ENCODE results near the gene NOTCH1.
"Not testable (repeated sequence)": the region's sequence is repeated elsewhere in the genome, so short reads cannot be mapped to it uniquely, and the experiment has no call there.

NOTCH1 gene

DNA sequence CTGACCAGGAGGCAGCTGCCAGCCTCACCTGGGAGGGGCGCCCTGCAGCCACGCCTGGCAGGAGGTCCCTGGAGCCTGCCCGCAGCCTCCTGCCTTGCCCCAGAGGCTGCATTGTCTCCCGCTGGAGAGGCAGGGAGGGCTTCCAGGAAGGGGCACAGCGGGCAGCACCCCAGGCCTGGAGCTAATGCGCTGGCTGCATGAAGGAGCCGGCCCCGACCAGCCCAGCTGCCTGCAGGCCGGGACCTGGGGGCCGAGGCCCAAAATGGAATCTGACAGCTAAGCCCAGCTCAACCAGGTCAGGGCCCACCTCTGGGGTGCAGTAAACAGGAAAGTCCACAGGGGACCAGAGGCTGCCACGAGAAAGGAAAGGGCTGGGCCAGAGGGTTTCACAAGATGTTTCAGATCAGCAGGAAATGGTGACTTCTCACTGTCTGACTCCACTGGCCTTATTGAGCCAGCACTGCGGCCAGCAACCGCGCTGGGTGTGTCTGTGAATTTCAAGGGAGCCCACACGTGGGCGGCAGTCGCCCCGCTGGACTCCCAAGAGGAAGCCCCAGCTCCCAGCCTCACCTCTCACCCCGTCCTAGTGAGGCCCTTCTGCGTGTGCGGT is 18.6 kb upstream of the NOTCH1 start:
- no peak for DNase-seq (ENCODE audit: low read depth)

DNA sequence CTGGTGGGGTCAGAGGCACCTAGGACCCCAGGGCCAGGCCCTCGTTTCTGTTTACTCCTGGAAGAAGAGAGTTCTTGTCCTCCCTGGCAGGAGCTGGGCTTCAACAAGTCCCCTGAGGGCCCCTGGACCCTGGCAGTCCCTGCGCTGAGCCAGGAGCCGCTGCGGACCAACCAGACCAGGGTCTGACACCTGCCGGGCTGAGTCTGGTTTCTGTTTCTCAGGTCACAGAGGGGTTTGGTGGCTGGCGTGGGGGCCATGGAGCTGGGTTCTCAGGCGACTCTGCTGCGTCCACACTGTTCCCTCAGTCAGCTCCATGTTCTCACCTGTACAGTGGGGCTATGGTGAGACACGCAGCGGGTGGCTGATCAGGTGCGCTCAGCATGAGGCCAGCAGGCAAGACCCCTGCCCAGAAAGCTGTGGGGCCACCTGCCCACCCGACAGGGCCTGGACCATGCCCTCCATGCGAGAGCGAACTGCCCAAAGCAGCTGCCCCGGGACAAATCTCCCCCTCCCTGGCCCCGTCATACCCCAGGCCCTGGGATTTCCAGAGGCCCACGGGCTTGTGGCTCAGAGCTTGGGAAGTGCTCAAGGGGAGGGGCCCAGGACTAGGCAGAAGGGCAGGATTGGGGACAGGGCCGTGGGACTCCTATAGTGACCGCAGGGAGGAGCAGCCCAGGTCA is 17.9 kb upstream of the NOTCH1 start:
- DNase-seq (ENCODE audit: low read depth), result no peak

DNA sequence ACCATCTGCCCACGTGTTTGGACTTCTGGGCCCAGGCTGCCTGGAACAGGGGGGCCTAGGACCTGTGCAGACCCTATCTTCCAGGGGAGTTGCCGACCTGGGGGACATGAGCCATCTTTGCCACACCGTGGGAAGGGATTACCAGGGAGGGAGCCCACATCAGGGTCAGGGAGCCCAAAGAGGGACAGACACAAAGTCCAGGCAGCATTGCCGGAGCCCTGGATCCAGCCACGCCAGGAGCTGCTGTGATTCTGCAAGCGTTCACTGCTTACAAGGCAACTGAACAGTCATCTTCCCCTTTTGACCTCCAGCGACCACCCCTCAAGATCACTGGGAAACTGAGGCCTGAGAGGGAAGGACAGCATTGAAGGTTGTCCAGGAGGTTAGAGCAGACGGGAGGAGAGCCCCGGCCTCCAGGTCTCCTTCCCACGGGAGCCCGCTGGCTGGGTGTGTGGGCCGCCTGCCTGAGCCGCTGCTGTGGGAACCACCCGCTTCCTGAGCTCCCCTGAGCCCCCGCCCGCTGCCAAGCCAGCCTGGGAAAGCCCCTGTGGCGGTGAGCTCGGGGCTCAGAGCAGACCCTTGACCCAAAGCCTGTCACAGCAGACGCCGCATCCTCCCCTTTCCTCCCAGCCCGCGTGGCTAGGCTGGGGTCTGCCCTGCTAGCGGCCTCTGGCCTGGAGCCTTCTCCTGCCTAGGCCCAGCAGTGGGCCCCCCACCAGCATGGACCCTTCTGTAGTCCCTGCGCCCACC is 17.1 kb upstream of the NOTCH1 start:
- DNase-seq (ENCODE audit: low read depth), result no peak

DNA sequence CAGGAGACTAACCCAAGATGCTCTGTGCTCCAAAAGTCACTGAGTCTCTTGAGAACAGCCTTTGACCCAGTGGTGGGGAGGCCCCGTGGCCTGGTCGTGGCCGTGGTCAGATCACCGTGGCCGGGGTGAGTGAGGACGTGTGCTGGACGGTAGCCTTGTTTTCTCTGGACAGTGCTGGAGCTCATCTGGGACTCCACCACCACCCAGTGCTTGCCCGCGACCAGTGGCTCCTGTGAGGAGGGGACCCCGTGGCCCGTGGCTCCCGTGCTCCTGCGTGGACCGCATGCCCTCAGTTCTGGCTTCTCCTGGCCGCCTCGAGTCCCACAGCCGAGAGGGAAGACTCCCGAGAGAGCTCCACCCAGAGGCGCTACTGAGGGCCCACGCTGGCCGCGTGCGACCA is 15.9 kb upstream of the NOTCH1 start:
- DNase-seq (ENCODE audit: low read depth), result no peak

DNA sequence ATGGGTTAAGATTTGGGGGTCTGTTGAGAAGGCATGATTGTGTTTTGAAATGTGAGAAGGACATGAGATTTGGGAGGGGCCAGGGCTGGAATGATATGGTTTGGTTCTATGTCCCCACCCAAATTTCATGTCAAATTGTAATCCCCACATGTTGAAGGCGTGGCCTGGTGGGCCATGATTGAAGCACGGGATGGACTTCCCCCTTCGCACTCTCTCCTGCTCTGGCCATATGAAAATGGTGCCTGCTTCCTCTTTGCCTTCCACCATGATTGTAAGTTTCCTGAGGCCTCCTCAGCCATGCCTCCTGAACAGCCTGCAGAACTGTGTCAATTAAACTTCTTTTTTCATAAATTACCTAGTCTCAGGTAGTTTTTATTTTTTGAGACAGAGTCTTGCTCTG is 14.7 kb upstream of the NOTCH1 start:
- no peak for DNase-seq (ENCODE audit: low read depth)

DNA sequence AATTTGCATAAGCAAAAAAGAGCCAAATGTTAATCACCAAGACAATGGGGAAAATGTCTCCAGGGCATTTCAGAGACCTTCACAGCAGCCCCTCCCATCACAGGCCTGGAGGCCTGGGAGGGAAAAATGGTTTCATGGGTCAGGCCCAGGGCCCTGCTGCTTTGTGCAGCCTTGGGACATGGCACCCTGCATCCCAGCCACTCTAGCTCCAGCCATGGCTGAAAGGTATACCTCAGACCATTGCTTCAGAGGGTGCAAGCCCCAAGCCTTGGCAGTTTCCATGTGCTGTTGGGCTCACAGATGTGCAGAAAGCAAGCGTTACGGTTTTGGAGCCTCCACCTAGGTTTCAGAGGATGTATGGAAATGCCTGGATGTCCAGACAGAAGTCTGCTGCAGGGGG is 13.5 kb upstream of the NOTCH1 start:
- not testable (repeated sequence) for DNase-seq (ENCODE audit: low read depth)

DNA sequence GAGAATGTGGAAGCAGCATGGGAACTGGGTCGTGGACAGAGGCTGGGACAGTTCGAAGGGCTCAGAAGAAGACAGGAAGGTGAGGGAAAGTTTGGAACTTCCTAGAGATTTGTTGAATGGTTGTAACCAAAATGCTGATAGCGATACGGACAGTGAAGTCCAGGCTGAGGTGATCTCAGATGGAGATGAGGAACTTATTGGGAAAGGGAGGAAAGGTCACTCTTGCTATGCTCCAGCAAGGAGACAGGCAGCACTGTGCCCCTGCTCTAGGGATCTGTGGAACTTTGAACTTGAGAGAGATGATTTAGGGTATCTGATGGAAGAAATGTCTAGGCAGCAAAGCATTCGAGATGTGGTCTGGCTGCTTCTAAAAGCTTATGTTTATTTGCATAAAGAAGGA is 13.0 kb upstream of the NOTCH1 start:
- not testable (repeated sequence) for DNase-seq (ENCODE audit: low read depth)

DNA sequence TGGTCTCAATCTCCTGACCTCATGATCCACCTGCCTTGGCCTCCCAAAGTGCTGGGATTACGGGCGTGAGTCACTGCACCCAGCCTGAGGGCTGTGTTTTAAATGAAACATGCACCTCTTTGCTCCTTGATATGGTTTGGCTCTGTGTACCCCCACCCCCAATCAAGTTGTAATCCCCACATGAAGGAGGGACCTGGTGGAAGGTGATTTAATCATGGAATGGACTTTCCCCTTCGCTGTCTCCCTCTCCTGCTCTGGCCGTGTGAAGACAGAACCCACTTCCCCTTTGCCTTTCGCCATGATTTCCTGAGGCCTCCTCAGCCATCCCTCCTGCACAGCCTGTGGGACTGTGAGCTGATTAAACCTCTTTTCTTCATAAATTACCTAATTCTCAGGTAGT is 12.5 kb upstream of the NOTCH1 start:
- no peak for DNase-seq (ENCODE audit: low read depth)

DNA sequence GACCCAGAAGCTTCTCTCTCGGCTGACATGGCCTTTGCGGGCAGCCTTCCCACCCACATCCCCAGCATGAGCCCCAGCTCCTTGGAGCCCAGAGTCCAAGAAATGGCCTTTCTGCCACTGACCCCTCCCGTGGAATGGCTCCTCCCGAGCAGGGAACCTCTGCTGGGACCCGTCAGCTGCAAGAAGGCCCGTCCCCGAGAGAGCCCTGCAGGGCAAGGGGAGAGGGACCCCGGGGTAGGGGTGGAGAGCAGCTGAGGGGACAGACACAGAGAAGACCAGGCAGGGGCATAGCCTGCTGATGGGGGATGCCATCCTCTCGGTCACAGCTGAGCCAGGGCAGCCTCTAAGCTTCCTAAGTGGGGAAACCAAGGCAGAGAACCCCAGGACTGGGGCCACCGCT is 11.2 kb upstream of the NOTCH1 start:
- DNase-seq (ENCODE audit: low read depth), result no peak

DNA sequence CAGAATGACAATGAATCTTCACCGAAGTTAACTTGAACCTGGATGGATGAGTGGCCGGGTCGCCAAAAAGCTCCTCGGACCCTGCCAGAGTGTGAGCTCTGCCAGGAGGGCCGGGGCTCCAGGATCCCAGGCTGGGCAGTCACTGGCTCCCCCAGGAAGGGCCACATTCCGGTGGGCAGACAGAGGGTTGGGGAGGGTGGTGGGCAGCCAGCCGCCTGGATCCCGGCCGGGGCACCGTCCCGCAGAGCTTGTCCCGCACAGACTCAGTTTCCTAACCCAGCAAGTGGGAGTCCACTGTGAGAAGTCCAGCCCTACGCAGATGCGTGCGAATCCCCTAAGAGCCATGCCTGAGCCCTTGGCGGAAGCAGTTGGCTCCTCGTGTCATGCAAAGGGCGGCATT is 10.3 kb upstream of the NOTCH1 start:
- no peak for DNase-seq (ENCODE audit: low read depth)

DNA sequence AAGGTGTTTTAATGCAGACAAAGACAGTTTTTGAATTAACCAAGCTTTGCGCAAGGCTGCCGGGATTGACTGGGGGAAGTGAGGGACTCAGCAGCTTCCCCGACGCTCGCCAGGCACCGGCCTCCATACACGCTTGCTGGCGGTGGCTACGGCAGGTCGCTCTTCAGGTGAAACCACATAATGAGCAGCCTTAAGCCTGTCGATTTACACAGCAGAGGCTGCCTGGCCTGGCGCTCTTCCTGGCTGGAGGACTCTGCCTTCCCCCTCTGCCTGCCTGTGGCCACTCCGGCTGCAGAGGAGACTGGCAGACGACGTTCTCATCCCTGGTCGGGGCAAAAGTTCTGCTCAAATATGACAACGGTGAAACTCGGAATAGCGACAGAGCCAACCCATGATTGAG is 9.0 kb upstream of the NOTCH1 start:
- DNase-seq (ENCODE audit: low read depth), result no peak

DNA sequence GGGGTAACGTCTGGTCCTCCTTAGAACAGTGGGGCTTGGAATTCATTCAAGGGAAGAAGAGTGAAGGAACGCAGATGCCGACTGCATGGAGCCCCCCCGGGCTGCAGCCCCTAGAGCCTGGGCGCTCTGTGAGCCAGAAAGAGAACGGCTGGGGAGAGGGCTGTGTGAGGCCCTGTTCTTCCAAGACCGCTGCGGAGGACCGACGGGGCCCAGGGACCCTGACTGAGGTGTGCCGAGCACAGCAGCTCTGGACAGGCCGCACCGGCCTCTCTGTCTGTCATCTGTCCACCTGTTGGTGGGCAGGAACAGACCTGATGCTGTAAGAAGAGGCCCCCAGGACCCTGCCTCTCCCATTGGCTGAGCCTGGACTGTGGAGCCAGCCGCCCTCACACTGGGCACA is 7.7 kb upstream of the NOTCH1 start:
- no peak for DNase-seq (ENCODE audit: low read depth)

DNA sequence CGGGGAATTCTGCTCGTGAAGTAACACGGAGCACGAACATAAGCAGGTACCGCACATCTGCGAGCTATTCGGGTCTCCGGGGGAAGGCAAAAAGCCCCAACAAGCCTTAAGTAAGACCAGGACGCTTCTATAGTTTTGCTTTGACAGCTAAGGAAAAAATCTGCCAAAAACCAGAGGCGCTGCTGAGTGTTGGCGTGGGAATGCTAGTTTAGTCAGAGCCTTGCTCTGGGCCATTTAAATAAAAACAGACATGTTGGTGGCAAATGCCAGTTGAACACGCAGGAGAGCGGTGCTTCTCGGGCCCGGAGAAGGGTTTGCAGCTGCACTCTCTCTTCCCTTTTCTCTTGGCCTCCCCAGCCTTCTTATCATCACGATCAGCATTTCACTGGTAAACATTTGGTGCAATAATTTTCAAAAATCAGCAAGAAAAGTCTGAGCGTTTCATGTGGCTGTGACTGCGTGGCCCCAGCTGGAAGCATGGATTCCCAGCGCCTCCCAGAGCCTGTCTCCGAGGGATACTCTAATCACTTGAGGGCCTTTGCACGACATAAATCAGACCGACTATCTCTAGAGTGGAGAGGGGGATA is 6.4 kb upstream of the NOTCH1 start:
- no peak for DNase-seq (ENCODE audit: low read depth)

DNA sequence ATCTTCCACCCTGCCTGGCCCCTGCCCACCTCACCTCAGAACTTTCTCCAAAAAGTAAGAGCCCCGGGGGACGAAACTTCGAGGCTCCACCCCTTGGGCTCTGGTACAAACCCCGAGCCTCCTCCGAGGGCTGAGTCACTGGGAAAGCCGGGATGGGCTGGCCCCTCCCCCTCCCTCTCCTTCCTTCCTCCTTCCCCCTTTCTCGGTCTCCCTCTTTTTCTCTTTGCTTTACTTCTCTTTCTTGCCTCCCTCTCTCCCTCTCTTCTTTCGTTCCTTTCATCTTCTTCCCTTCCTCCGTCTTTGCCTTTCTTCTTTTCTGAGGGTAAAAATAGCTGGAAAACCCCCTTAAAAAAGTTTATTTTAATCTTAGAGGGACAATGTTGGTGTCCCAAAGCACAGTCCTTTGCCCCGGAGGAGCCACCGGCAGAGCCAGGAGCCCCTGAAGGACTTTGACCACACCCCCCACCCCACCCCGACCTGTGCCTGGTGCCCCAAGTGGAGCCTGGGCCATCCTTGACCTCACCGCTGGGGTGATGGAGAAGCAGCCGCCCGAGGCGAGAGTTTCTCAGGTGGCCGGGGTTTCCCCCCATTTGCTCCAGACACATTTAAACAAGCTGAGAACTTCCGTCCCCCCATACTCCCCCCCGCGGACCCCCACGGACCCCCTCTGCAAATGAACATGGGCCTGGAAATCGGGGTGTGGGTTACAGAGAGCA is 5.7 kb upstream of the NOTCH1 start:
- no peak for DNase-seq (ENCODE audit: low read depth)

DNA sequence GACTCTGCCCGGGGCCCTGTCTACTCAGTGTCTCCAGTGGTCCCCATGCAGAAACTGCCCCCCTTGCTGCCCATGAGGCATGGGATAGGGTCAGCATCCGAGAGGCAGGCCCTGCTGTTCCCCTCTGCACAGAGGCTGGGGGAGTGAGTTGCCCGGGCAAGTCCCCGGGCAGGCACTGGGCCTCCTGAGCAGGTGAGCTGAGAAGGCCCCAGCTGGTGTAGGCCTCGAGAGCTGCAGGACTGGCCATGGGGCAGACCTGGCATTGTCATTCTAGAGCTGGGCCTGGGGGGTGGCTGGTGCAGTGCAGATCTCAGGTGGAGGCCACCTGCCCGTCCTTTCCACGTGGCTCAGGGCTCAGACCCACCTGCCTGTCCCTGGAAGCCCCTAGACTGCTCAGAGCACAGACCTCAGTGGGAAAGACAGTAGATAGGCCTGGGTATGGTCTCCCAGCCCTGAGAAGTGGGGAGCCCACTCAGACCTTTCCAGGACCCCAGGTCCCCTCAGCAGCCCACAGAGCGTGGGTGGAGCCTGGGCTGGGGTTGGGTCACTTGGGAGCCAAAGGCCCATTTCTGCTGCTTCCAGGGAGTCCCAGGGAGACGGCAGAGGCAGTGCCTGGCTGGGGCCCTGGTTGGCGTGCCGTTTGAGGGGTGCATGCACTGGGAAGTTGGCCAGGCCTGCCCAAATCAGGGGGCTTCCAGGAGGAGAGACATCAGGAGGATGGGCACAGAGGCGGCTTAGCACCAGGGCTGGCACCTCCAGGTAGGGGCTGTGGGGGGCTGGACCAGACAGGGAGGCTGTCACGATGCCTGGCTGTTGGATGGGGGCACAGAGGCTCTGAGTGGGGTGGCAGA is 4.8 kb upstream of the NOTCH1 start:
- DNase-seq (ENCODE audit: low read depth), result no peak

DNA sequence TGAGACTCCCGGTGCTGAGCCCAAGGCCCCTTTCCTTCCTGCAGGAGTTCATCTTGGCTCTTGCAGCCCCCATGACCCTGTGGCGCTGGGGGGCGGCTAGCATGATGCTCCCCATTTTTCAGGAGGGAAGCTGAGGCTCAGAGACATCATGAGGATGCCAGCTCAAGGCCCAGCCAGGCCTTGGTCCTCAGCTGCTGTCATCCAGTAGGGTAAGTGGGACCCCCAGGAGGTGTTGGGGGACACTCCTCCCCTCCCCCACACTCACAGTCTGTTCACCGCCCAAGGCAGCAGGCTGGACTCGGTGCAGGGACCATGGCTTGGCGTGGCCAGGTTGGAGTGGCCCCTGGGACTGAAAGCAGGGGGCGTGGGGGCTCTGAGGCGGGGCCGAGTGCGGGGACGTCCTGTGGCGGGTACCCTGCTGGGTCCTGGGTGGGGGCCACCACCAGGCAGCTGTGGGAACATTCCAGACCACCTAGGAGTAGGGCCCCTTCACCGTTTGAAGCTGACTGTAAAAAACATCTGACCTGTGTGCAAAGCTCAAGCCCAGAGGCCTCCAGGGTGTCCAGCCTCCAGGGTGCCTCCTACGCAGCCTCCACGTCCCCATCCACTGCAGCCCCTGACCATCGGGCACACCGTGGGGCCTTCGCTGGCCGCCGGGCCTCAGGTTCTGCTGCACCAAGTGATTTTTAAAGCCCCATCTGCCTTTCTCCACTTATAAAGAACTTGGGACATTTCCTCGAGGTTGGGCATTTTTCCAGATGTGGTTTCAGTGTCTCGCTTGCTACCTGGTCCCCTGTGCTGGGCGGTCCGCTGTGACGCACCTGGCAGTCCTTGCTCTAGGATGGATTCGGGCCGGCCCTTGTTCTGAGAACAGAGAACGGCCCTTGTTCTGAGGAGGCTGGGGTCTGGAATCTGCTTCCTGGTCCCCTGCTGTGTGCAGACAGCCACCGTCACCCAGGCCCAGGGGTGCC is 3.4 kb upstream of the NOTCH1 start:
- no peak for DNase-seq (ENCODE audit: low read depth)

DNA sequence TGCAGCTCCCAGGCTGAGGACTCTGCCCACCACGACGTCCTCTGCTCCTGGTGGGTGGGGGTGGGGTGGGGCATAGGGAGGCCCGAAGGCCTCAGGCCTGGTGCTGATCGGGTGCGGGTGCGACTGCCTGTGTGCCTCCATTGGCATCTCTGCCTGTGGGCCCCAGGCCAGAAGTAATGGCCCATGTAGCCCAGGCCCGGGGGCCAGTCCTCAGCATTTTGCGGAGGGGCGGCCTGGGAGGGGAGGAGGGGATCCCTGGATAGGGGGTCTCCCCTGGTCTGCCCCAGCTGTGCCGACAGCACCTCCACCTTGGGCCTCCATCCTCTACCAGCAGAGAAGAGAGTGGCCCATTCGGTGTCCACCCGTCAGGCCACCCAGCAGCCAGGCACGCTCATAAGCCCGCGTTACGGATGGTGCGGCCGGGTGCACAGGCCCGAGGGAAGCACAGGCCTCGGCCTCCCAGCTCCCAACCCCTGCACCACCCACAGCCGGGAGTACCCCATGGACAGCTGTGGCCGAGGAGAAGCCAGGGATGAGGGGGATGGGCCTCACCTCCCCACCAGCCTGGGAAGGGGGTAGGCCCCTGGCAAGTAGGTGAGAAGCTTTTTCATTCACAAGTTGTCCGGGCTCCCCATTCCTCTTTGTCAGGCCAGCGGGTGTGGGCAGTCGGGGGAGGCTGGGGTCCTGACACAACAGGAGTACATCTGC is 1.8 kb upstream of the NOTCH1 start:
- DNase-seq (ENCODE audit: low read depth), result no peak

DNA sequence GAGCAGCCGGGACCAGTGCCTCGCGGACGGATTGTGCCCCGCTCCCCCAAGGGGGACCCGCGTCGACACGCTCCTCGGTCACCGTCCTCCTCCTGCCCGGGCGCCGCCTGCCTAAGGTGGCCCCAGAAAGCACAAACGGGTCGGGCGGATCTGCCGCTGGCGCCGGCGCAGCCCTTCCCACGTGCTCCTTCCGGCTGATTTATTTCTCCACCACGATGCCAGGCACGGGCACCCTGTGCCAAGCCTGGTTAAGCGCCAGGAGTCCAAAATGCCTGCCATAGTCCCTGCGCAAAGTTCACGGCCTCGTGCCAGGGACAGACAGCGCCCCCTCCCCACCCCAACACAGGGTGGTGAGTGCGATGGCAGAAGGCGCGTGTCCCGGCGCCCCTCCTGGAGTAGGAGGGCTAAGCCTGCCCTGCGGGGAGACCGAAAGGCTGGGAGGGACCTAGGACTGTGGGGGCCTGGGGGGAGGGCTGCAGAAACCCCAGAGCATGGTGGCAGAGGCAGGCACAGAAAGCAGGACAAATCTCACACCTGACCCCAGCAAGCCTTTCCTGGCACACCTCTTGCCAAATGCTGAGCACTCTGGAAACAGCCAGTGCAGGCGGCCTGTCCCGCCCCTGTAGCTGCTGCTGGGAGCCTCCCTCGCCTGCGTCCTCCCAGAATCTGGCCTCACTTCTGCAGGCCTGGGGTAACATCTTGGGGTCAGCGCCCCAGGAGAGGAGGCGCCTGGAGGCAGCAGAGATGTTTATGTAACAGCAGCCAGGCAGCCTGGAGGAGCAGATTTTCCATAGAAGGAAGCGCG is 1.1 kb upstream of the NOTCH1 start:
- peak; percentile 39 for DNase-seq (ENCODE audit: low read depth)

DNA sequence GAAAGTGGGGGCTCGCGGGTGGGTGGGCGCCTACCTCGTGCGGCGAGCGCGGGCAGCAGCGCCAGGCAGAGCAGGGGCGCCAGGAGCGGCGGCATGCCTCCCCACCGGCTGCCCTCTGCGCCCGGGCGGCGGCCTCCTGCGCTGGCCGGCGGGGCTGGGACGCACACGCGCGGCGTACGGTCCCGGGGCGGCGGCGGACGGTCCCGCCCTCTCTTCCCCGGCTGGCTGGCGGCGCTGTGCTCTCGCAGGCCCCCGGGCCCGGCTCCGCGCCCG is 220 bp downstream of the NOTCH1 start:
- DNase-seq (ENCODE audit: low read depth), result no peak
